ENCODE data around the gene IFNG-AS1. TPM values are rescaled to one million over a fixed set of nuclear protein-coding genes. Genes with fewer than 3 reads are reported as not detected.

Gene IFNG-AS1
- polyA plus RNA-seq, 3 donors = 0.14 TPM; not detected in 2

- no peak for DNase-seq (ENCODE audit: low read depth in 3 of 3, low spot score in 2 of 3)
Observed at GRCh38 chr12:67991158-67991557, 1.9 kb downstream of the IFNG-AS1 start.

- DNase-seq (ENCODE audit: low read depth in 3 of 3, low spot score in 2 of 3) = no peak
Observed at GRCh38 chr12:67993143-67993542, 3.9 kb downstream of the IFNG-AS1 start.

DNA sequence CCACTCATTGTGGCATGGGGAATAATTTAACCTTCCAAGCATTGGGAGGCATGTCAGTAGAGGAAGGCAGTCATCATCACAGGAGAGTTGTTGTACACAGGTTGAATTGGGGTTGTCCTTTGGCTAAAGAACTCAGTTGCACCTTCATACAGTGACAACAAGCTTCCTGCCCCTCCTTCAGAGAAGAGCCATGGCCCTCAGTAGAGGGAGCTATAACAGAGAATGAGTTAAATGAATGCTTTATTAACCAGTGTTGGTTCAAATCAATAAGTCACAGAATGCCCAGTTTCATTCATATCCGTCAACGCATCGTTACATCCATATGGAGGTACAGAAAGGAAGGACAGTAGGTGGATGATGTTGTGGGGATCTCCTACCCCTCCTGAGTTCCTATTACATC, 4.8 kb downstream of the IFNG-AS1 start:
- no peak for DNase-seq (ENCODE audit: low read depth in 3 of 3, low spot score in 2 of 3)

GRCh38 chr12:67996347-67996746, 7.1 kb downstream of the IFNG-AS1 start:
- DNase-seq (ENCODE audit: low read depth in 3 of 3, low spot score in 2 of 3) = no peak

GRCh38 chr12:67998379-67998778, 9.1 kb downstream of the IFNG-AS1 start:
- no peak for DNase-seq (ENCODE audit: low read depth in 3 of 3, low spot score in 2 of 3)

GRCh38 chr12:67999244-67999643, 10.0 kb downstream of the IFNG-AS1 start:
- DNase-seq (ENCODE audit: low read depth in 3 of 3, low spot score in 2 of 3) = no peak

- no peak for DNase-seq (ENCODE audit: low read depth in 3 of 3, low spot score in 2 of 3)
Observed at GRCh38 chr12:68001486-68002466, 12.5 kb downstream of the IFNG-AS1 start.

DNA sequence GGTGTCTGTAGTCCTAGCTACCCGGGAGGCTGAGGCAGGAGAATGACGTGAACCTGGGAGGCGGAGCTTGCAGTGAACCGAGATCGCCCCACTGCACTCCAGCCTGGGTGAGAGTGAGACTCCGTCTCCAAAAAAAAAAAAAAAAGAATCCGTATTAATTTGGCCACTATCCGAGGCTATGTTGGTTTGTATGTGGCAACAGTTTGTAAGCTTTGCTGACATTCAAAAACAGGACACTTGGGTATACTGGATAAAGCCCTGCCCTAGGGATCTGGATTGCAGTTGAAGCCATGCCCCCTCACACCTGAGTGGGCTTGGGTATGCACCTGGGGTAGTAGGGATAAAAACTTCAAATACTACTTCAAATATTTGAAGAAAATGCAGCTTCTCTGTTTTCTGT, 14.5 kb downstream of the IFNG-AS1 start:
- no peak for DNase-seq (ENCODE audit: low read depth in 3 of 3, low spot score in 2 of 3)

DNA sequence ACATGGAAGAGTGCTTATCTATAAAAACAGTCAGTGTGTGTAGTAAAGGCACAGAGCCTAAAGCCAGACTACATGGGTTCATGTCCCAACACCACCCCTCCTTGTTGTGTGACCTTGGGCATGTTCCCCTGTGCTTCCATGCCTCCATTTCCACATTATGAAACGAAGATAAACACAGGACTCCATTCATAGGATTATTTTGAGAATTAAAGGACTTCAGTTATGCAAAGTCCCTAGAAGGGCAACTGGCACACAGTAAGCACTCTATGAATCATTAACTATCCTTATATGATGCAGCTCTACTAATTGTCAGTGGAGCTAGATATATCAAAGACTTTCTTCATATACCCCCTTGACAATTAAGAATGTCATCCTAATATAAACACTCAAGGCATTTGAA, 17.8 kb downstream of the IFNG-AS1 start:
- DNase-seq (ENCODE audit: low read depth in 3 of 3, low spot score in 2 of 3) = no peak

- no peak for DNase-seq (ENCODE audit: low read depth in 3 of 3, low spot score in 2 of 3)
Observed at GRCh38 chr12:68007466-68007865, 18.2 kb downstream of the IFNG-AS1 start.

- DNase-seq (ENCODE audit: low read depth in 3 of 3, low spot score in 2 of 3) = no peak
Observed at GRCh38 chr12:68011206-68011881, 22.1 kb downstream of the IFNG-AS1 start.

GRCh38 chr12:68011882-68012207, 22.6 kb downstream of the IFNG-AS1 start:
- no peak for DNase-seq (ENCODE audit: low read depth in 3 of 3, low spot score in 2 of 3)

- DNase-seq (ENCODE audit: low read depth in 3 of 3, low spot score in 2 of 3) = no peak
Observed at GRCh38 chr12:68012712-68013111, 23.5 kb downstream of the IFNG-AS1 start.

- no peak for DNase-seq (ENCODE audit: low read depth in 3 of 3, low spot score in 2 of 3)
Observed at GRCh38 chr12:68013181-68013580, 23.9 kb downstream of the IFNG-AS1 start.

- no peak for DNase-seq (ENCODE audit: low read depth in 3 of 3, low spot score in 2 of 3)
Observed at GRCh38 chr12:68016136-68016535, 26.9 kb downstream of the IFNG-AS1 start.

DNA sequence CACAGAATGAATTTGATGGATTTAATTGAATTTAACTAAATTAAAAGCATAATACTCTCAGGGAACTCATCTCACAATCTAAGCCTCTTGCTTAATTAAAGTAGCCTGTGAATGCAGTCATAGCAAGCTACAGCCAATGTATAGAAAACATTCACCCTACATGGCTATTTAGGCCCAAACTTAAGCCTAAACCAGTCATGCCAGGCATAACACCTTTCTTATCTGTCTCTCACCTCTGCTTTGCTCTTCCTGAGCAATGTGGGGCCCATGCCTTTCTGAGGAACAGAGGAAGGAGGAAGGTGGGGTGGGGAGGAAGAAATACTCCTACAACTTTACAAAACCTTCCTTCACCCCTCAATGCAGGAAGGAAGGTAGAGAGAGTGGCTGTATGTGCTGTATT, 29.1 kb downstream of the IFNG-AS1 start:
- DNase-seq (ENCODE audit: low read depth in 3 of 3, low spot score in 2 of 3) = no peak

- DNase-seq (ENCODE audit: low read depth in 3 of 3, low spot score in 2 of 3) = no peak
Observed at GRCh38 chr12:68020049-68020448, 30.8 kb downstream of the IFNG-AS1 start.

DNA sequence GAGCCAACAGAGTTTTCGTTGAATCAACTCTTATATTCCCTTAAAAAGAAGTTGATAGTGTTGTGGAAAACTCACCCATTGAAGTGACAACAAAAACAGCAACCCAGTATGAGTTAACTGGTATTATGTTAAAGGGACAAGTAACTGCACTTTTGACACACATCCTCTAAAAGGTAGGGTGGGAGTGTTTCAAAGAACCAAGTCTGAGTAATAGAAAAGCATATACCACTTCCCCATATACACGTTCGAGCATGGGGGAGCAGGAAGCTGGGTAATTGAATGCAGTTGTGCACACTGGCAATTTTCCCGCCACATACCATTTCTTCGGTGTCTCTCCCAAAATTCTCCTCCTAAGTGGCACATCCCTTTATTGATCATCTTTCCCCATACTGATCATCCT, 31.5 kb downstream of the IFNG-AS1 start:
- no peak for DNase-seq (ENCODE audit: low read depth in 3 of 3, low spot score in 2 of 3)

DNA sequence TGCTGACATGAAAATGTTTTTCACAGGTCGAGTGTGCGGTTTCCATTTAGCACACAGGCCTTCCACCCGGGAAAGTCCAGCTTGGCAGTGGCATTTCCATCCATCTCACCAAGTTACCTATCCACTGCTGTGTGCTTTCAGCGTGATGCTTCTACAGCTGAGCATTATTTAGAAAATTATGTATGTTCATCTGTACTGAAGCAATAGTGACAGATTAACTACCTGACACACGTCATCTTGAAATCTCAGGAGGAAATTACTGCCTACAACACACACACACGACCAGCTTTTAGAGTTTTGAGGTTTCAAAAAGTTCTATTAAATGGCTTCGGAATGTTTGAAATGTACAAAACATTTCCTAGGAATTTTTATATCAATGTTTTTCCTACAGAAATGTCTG, 39.4 kb downstream of the IFNG-AS1 start:
- no peak for DNase-seq (ENCODE audit: low read depth in 3 of 3, low spot score in 2 of 3)

- DNase-seq (ENCODE audit: low read depth in 3 of 3, low spot score in 2 of 3) = no peak
Observed at GRCh38 chr12:68030248-68030647, 41.0 kb downstream of the IFNG-AS1 start.

- DNase-seq (ENCODE audit: low read depth in 3 of 3, low spot score in 2 of 3) = no peak
Observed at GRCh38 chr12:68031174-68031573, 41.9 kb downstream of the IFNG-AS1 start.

Data from right renal cortex interstitium (tissue), 3 donors.